Measurements from ENCODE around the gene HYAL4. TPM values are rescaled to one million over a fixed set of nuclear protein-coding genes. Genes with fewer than 3 reads are reported as not detected.

The HYAL4 gene
- total RNA-seq, 4 donors from 2014 or later, result 1.3 to 3.0 TPM; not detected in 2

- H3K36me3 ChIP-seq, result no peaks in the 10 kb centered on the region
- H3K27ac ChIP-seq, result no peak overlapping the region
- no peak overlapping the region for H3K4me3 ChIP-seq
- H3K4me1 ChIP-seq, result no peaks in the 10 kb centered on the region
- intact Hi-C loops (cut with DNase I), result no loop called here
- DNase-seq, result no peak
- no peaks in the 10 kb centered on the region for H3K27me3 ChIP-seq
- no peak for TF ChIP-seq POLR2A (IDR thresholded peaks at IDR 0.05)
- TF ChIP-seq, protein P1, sequence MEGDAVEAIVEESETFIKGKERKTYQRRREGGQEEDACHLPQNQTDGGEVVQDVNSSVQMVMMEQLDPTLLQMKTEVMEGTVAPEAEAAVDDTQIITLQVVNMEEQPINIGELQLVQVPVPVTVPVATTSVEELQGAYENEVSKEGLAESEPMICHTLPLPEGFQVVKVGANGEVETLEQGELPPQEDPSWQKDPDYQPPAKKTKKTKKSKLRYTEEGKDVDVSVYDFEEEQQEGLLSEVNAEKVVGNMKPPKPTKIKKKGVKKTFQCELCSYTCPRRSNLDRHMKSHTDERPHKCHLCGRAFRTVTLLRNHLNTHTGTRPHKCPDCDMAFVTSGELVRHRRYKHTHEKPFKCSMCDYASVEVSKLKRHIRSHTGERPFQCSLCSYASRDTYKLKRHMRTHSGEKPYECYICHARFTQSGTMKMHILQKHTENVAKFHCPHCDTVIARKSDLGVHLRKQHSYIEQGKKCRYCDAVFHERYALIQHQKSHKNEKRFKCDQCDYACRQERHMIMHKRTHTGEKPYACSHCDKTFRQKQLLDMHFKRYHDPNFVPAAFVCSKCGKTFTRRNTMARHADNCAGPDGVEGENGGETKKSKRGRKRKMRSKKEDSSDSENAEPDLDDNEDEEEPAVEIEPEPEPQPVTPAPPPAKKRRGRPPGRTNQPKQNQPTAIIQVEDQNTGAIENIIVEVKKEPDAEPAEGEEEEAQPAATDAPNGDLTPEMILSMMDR (IDR thresholded peaks at IDR 0.05), result no peak
- no peaks in the 10 kb centered on the region for H3K9me3 ChIP-seq
- WGBS, 2 donors, result 75 to 83% methylated on average over 4 of the region's 4 CpGs
These were observed 78.6 kb downstream of the HYAL4 start for GRCh38 chr7:123923599-123923998.

DNA sequence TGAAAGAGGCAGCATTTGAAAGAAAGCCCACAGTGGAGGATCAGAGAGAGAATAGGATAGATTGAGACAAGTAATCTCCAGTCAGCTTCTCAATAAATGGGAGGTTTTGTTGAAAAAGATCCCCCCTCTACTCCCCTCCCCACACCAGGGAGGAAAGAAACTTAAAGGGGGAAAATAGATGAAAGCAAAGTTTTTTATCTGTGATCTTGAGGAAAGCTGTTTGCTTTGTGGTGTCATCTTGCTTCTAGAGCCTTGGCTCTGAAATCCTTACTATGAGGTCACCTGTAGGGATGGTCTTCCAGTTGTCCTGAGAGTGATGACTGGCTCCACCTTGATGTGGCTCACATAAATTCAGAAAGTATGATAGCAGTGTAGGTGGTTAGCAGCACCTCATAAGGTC is 80.0 kb downstream of the HYAL4 start, which contains the start of gene SPAM1:
Gene SPAM1 (plus strand): TSS at position 301 of the 400 bp plus-strand sequence. CDS start 28,330 bp downstream, outside the sequence.
- intact Hi-C loops (cut with DNase I), result no loop called here
- Histone ChIP-seq H3K4me1 (no peaks in the 10 kb centered on the region), H3K36me3 (no peaks in the 10 kb centered on the region), H3K27ac (no peak within 1 kb of the TSS), H3K9me3 (no peaks in the 10 kb centered on the region), H3K4me3 (no peak within 1 kb of the TSS), H3K27me3 (no peaks in the 10 kb centered on the region)
- no peak for DNase-seq
- TF ChIP-seq, protein P1 (IDR thresholded peaks at IDR 0.05), result no peak
- no peak for TF ChIP-seq POLR2A (IDR thresholded peaks at IDR 0.05)

Other genes with a start within 250 kb of the HYAL4 start
- not detected for gene ASB15, start 243.3 kb upstream of the HYAL4 start, total RNA-seq
- gene LMOD2, start 189.3 kb upstream of the HYAL4 start, total RNA-seq, result not detected
- 10 to 100 TPM; 26.0 to 34.6 (median 31.3) TPM for gene WASL, start 96.2 kb upstream of the HYAL4 start, total RNA-seq
- not detected for gene SPAM1, start 80.1 kb downstream of the HYAL4 start, total RNA-seq
- gene TMEM229A, start 187.9 kb downstream of the HYAL4 start, total RNA-seq, result not detected